Psoas muscle (tissue), 8 donors: ENCODE data around the gene PLA2G4C. TPM values are rescaled to one million over a fixed set of nuclear protein-coding genes. Genes with fewer than 3 reads are reported as not detected.
"Not testable (repeated sequence)": the region's sequence is repeated elsewhere in the genome, so short reads cannot be mapped to it uniquely, and the experiment has no call there.

Experiments
- ATAC-seq, 4 donors: fragments of 200-7000 bp; cut with Tn5 transposase; one replicate each; pipeline ENCODE4 v1.9.1; 2020; ENCODE audit warnings: moderate library complexity in 3 of 4, mild to moderate bottlenecking in 2 of 4
- DNase-seq, 2 donors: peaks; one replicate each; pipeline ENCODE4 v3.0.0-alpha.2; 2020
- H3K27ac ChIP-seq: fragments of 200-600 bp; one replicate; pipeline ENCODE4 v1.8.0; 2022
- H3K27me3 ChIP-seq, 3 donors: fragments of 200-600 bp in 1 of 3; one replicate each; pipeline versions ENCODE4 v1.6.1 to v1.8.0; 2013 to 2022; ENCODE audit warnings: low read length in 2 of 3, mild to moderate bottlenecking in 2 of 3, moderate library complexity in 1 of 3; ENCODE audit not compliant: insufficient read depth in 3 of 3
- H3K36me3 ChIP-seq, 2 donors: fragments of 200-600 bp in 1 of 2; one replicate each; pipeline versions ENCODE4 v1.6.1 to v1.8.0; 2013 to 2022; ENCODE audit warnings: low read depth in 1 of 2, mild to moderate bottlenecking in 1 of 2, moderate library complexity in 1 of 2; ENCODE audit not compliant: insufficient read depth in 1 of 2
- H3K4me1 ChIP-seq: fragments of 200-600 bp; one replicate; pipeline ENCODE4 v1.8.0; 2022
- H3K4me3 ChIP-seq: fragments of 200-600 bp; one replicate; pipeline ENCODE4 v1.8.0; 2022; ENCODE audit warnings: mild to moderate bottlenecking
- H3K9me3 ChIP-seq: fragments of 200-600 bp; one replicate; pipeline ENCODE4 v1.8.0; 2022
- CTCF ChIP-seq: fragments of 200-600 bp; IDR thresholded peaks from one replicate; pipeline ENCODE4 v1.8.0; 2022; ENCODE audit warnings: antibody characterized with exemption
- WGBS, 3 donors: extraction: QIAGEN DNeasy Blood & Tissue Kit; methylation state at CpG; one replicate each; pipeline versions ENCODE4 v1.1.6 to v1.1.7; 2013; 5-methylcytosine and 5-hydroxymethylcytosine counted together
- intact Hi-C, 2 donors: fragments of 100-400 bp; cut with DNase I; formaldehyde crosslinking; loops; one replicate each; pipeline versions ENCODE4 v1.11.0 to v1.14.2; 2022
- polyA plus RNA-seq, 3 donors: library from polyadenylated mRNA; stranded (reverse); fragments of 200-250 nt; gene quantifications; one replicate each; pipeline ENCODE4 v1.2.3, GENCODE V29; 2013
- total RNA-seq, 4 donors: library from RNA; stranded (reverse); fragmentation: NEBNext Ultra II Directional in 2 of 4; extraction: Animal tissue kit (Norgen Biotek cat#: 25700) in 2 of 4; gene quantifications; one replicate each; pipeline versions ENCODE4 v1.2.1 to v1.2.4, GENCODE V29; 2021 to 2023
- donor health status: healthy with polysubstance abuse.
- donor health status: DM: no; HTN: no; CAD: no; lungs with moderate emphysema.
- donor health status: Bipolar disorder and iron deficiency.
- donor health status: healthy.
- donor health status: DM: yes; HTN: yes; CAD: no.
- donor health status: DM: no; HTN: no; CAD: no.
- donor health status: DM: no; HTN: no; CAD: no.
- donor health status: DM: yes; HTN: yes; CAD: no.

Gene PLA2G4C
- total and polyA plus RNA-seq, 7 donors: 11.8 to 114 (median 34.2) TPM

- no peak for TF ChIP-seq CTCF
- H3K27ac ChIP-seq: no peak overlapping the region
- no peaks in the 10 kb centered on the region for H3K27me3 ChIP-seq
- no peaks in the 10 kb centered on the region for H3K4me1 ChIP-seq
- no peak for DNase-seq
- ATAC-seq: no peak
- peaks cover 2 to 92% of the 10 kb centered on the region in 2 donors for H3K36me3 ChIP-seq
- H3K4me3 ChIP-seq: no peak overlapping the region
- intact Hi-C loops: no loop called here
- 73 to 82% (median 75%) methylated on average over 2 of the region's 2 CpGs for WGBS, 3 donors
- no peaks in the 10 kb centered on the region for H3K9me3 ChIP-seq
These were observed 15.8 kb downstream of the PLA2G4C start for GRCh38 chr19:48094855-48095203.

- H3K4me1 ChIP-seq: no peaks in the 10 kb centered on the region
- ATAC-seq: no peak
- no peak for TF ChIP-seq CTCF
- H3K4me3 ChIP-seq: no peak overlapping the region
- intact Hi-C loops: no loop called here
- no peaks in the 10 kb centered on the region for H3K27me3 ChIP-seq
- DNase-seq: no peak
- 18 to 31% (median 29%) methylated on average over 1 of the region's 1 CpG for WGBS, 3 donors
- H3K9me3 ChIP-seq: no peaks in the 10 kb centered on the region
- H3K36me3 ChIP-seq: peaks cover 2 to 92% of the 10 kb centered on the region in 2 donors
- no peak overlapping the region for H3K27ac ChIP-seq
These were observed 16.3 kb downstream of the PLA2G4C start for GRCh38 chr19:48094129-48094854.

GRCh38 chr19:48091111-48091718 is 19.4 kb downstream of the PLA2G4C start:
- 67 to 80% (median 72%) methylated on average over 13 of the region's 13 CpGs for WGBS, 3 donors
- H3K4me3 ChIP-seq, intact Hi-C loops, DNase-seq, H3K9me3 ChIP-seq, H3K4me1 ChIP-seq, H3K27me3 ChIP-seq, H3K27ac ChIP-seq, ATAC-seq: not testable (repeated sequence)
- peaks cover 2 to 94% of the 10 kb centered on the region in 2 donors for H3K36me3 ChIP-seq

GRCh38 chr19:48090281-48090802 is 20.3 kb downstream of the PLA2G4C start:
- Histone ChIP-seq H3K4me3 (no peak overlapping the region), H3K9me3 (no peaks in the 10 kb centered on the region), H3K4me1 (no peaks in the 10 kb centered on the region), H3K27ac (no peak overlapping the region), H3K36me3 (peaks cover 2 to 94% of the 10 kb centered on the region in 2 donors), H3K27me3 (no peaks in the 10 kb centered on the region)
- TF ChIP-seq CTCF: no peak
- no peak for DNase-seq
- intact Hi-C loops: no loop called here
- ATAC-seq: no peak
- WGBS, 3 donors: 36 to 51% (median 37%) methylated on average over 5 of the region's 5 CpGs

GRCh38 chr19:48088991-48089390 is 21.6 kb downstream of the PLA2G4C start:
- peaks cover 2 to 94% of the 10 kb centered on the region in 2 donors for H3K36me3 ChIP-seq
- H3K4me1 ChIP-seq, ATAC-seq, DNase-seq, intact Hi-C loops, H3K4me3 ChIP-seq, H3K27me3 ChIP-seq, H3K9me3 ChIP-seq, H3K27ac ChIP-seq: not testable (repeated sequence)
- 93 to 95% (median 95%) methylated on average over 6 of the region's 6 CpGs for WGBS, 3 donors
